Thymus (tissue), 11 donors: ENCODE data around the gene TIAM2. TPM values are rescaled to one million over a fixed set of nuclear protein-coding genes. Genes with fewer than 3 reads are reported as not detected.

Experiments
- DNase-seq, 9 donors: peaks; one replicate each; pipeline ENCODE4 v3.0.0-alpha.2; 2013; ENCODE audit warnings: low spot score in 9 of 9, low read depth in 6 of 9, missing footprints in 1 of 9
- H3K27ac ChIP-seq, 2 donors: one replicate each; pipeline ENCODE4 v1.5.1; 2013; ENCODE audit warnings: control low read depth in 1 of 2, low read depth in 1 of 2, low read length in 1 of 2, mild to moderate bottlenecking in 1 of 2, moderate library complexity in 1 of 2
- H3K27me3 ChIP-seq, 2 donors: one replicate each; pipeline ENCODE4 v1.5.1; 2013; ENCODE audit warnings: low read length in 1 of 2; ENCODE audit not compliant: control insufficient read depth in 2 of 2, insufficient read depth in 1 of 2
- H3K36me3 ChIP-seq, 2 donors: one replicate each; pipeline ENCODE4 v1.5.1; 2013; ENCODE audit warnings: low read length in 1 of 2, mild to moderate bottlenecking in 1 of 2, moderate library complexity in 1 of 2; ENCODE audit not compliant: control insufficient read depth in 2 of 2, insufficient read depth in 2 of 2
- H3K4me1 ChIP-seq, 2 donors: one replicate each; pipeline ENCODE4 v1.5.1; 2013; ENCODE audit warnings: low read length in 2 of 2; ENCODE audit not compliant: control insufficient read depth in 2 of 2, insufficient read depth in 2 of 2
- H3K4me3 ChIP-seq, 2 donors: one replicate each; pipeline ENCODE4 v1.5.1; 2013; ENCODE audit warnings: low read length in 2 of 2, control low read depth in 1 of 2, mild to moderate bottlenecking in 1 of 2
- H3K9me3 ChIP-seq, 2 donors: one replicate each; pipeline ENCODE4 v1.5.1; 2013; ENCODE audit warnings: low read length in 1 of 2, mild to moderate bottlenecking in 1 of 2; ENCODE audit not compliant: control insufficient read depth in 2 of 2, insufficient read depth in 1 of 2
- WGBS: extraction: QIAGEN DNeasy Blood & Tissue Kit; methylation state at CpG from one replicate; pipeline ENCODE4 v1.1.7; 2013; 5-methylcytosine and 5-hydroxymethylcytosine counted together
- polyA plus RNA-seq: library from polyadenylated mRNA; stranded (reverse); fragments of 200-250 nt; gene quantifications from one replicate; pipeline ENCODE4 v1.2.3, GENCODE V29; 2013
- total RNA-seq: library from RNA; stranded (reverse); fragments of 120-200 nt; gene quantifications from one replicate; pipeline ENCODE4 v1.2.4, GENCODE V29; 2013
- donor health status: healthy.

The TIAM2 gene
- total and polyA plus RNA-seq, 2 donors: 5.4 to 7.8 TPM

DNA sequence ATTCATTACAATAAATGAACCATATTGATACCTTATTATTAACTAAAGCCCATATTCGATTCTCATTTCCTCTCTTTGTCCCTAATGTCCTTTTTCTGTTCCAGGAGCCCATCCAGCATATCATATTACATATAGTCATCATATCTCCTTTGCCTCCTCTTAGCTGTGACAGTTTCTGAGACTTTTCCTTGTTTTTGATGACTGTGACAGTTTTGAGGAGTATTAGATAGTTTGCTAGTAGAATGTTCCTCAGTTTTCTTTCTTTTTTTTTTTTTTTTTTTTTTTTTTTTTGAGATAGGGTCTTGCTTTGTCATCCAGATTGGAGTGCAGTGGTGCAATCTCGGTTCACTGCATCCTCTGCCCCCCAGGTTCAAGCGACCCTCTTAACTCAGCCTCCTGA lies 61.6 kb downstream of the TIAM2 start:
- Histone ChIP-seq H3K9me3 (no peaks in the 10 kb centered on the region), H3K4me3 (no peak overlapping the region), H3K27me3 (no peaks in the 10 kb centered on the region), H3K27ac (no peak overlapping the region), H3K36me3 (no peaks in the 10 kb centered on the region), H3K4me1 (no peaks in the 10 kb centered on the region)
- DNase-seq: no peak
- WGBS: 95% methylated on average over 3 of the region's 3 CpGs

GRCh38 chr6:155061381-155061780 lies 66.3 kb downstream of the TIAM2 start:
- H3K36me3 ChIP-seq: no peaks in the 10 kb centered on the region
- H3K4me1 ChIP-seq: no peaks in the 10 kb centered on the region
- no peaks in the 10 kb centered on the region for H3K9me3 ChIP-seq
- H3K27me3 ChIP-seq: no peaks in the 10 kb centered on the region
- H3K27ac ChIP-seq: no peak overlapping the region
- DNase-seq: no peak
- 98% methylated on average over 8 of the region's 8 CpGs for WGBS
- no peak overlapping the region for H3K4me3 ChIP-seq

- H3K27me3 ChIP-seq: no peaks in the 10 kb centered on the region
- WGBS: 95% methylated on average over 1 of the region's 1 CpG
- no peaks in the 10 kb centered on the region for H3K9me3 ChIP-seq
- DNase-seq: no peak
- H3K36me3 ChIP-seq: no peaks in the 10 kb centered on the region
- H3K4me3 ChIP-seq: no peak overlapping the region
- H3K4me1 ChIP-seq: no peaks in the 10 kb centered on the region
- H3K27ac ChIP-seq: no peak overlapping the region
Observed at GRCh38 chr6:155062866-155063341, 67.8 kb downstream of the TIAM2 start.

DNA sequence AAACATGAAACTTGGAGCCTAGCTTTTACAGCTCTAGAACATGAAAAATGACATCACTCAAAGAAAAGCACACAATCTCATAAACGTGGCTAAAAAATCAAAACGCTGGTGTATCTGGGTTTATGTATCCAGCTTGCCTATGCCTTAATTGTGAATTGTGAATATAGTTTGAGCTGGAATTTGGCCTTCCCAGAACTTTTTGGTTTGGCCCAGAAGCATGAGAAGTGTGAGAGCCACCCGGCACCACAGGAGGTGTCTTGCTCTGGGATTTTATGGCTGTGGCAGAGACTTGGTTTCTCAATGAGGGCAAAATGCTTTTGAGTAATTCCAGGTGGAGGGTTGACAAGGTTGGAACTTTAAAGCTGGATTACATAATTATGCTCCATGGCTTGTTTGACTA lies 69.2 kb downstream of the TIAM2 start:
- WGBS: 93% methylated on average over 3 of the region's 3 CpGs
- H3K9me3 ChIP-seq: no peaks in the 10 kb centered on the region
- no peak overlapping the region for H3K27ac ChIP-seq
- H3K27me3 ChIP-seq: no peaks in the 10 kb centered on the region
- no peak for DNase-seq
- H3K4me3 ChIP-seq: no peak overlapping the region
- H3K4me1 ChIP-seq: no peaks in the 10 kb centered on the region
- H3K36me3 ChIP-seq: no peaks in the 10 kb centered on the region

DNA sequence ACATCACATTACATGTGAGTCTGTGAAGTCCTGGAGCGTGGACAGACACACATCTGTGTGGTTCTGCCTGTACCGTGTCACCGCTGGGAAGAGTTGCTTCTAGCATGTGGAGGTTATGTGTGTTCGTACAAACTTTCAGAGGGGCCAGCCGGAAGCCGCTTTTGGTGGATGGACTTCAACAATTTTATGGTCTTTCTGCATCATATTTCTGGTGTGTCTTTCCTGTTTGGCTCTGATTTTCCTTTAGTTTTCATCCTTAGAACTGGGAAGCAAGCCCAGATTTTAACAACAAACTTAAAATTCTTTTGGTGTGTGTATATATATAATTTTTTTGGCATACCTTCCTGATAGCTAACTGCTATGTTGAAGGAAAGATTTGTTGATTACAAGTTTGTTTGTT lies 71.2 kb downstream of the TIAM2 start:
- DNase-seq: no peak

GRCh38 chr6:155066921-155067680 lies 72.0 kb downstream of the TIAM2 start:
- Histone ChIP-seq H3K36me3 (no peaks in the 10 kb centered on the region), H3K4me1 (no peaks in the 10 kb centered on the region), H3K4me3 (no peak overlapping the region), H3K27ac (no peak overlapping the region), H3K9me3 (no peaks in the 10 kb centered on the region), H3K27me3 (no peaks in the 10 kb centered on the region)
- WGBS: 88% methylated on average over 7 of the region's 7 CpGs
- DNase-seq: no peak

More for the DNA sequence above, 71.2 kb downstream of the TIAM2 start:
- WGBS: 94% methylated on average over 6 of the region's 6 CpGs
- no peaks in the 10 kb centered on the region for H3K4me1 ChIP-seq
- no peak overlapping the region for H3K27ac ChIP-seq
- no peaks in the 10 kb centered on the region for H3K27me3 ChIP-seq
- no peaks in the 10 kb centered on the region for H3K9me3 ChIP-seq
- H3K4me3 ChIP-seq: no peak overlapping the region
- H3K36me3 ChIP-seq: no peaks in the 10 kb centered on the region

DNA sequence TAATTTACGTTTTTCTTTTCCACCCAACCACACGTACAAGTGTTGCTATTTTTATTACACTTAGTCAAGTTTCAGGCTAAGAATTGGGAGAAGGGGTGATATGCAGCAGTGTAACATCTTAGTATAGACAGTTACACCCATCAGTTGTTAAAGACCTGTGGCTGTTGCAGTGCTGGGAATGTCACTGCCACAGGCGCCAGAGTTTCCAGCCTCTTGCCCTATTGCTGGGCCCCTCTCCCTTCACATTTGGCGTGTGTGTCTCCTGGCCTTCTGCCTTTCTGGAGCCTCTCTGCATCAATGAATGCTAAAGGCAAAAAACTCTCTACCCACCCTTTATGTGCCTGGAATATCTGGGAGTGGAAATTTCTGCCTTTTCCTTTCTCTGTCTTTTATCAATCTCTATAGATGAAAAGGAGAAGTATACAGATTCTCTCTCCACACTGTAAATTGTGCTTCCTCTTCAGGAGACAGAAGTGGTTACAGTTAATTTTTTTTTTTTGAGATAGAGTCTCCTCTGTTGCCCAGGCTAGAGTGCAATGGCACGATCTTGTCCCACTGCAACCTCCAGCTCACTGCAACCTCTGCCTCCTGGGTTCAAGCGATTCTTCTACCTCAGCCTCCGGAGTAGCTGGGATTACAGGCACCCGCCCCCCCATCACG lies 73.0 kb downstream of the TIAM2 start:
- 76% methylated on average over 9 of the region's 9 CpGs for WGBS
- DNase-seq: no peak

DNA sequence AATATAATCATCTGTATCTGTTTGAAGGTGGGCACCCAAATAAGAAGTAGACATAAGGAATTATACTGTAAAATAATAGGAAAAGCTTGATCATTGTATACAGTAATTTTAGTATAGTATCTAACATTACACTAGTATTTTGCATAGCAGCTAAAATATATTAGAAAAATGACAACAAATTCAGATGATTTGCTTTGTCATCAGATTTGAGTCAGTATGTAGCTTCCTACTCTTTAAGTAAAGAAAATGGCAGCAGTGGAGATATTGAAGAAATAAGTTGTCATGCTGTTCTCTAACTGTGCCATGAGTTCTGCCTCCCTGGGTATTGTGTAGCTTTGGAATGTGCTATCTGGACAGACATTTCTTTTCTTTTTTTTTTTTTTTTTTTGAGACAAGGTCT lies 74.4 kb downstream of the TIAM2 start:
- no peak for DNase-seq
- Histone ChIP-seq H3K4me3 (no peak overlapping the region), H3K4me1 (no peaks in the 10 kb centered on the region), H3K27ac (no peak overlapping the region), H3K36me3 (no peaks in the 10 kb centered on the region), H3K9me3 (no peaks in the 10 kb centered on the region), H3K27me3 (no peaks in the 10 kb centered on the region)

More for the DNA sequence above, 73.0 kb downstream of the TIAM2 start:
- no peak overlapping the region for H3K27ac ChIP-seq
- H3K4me1 ChIP-seq: no peaks in the 10 kb centered on the region
- no peaks in the 10 kb centered on the region for H3K27me3 ChIP-seq
- H3K9me3 ChIP-seq: no peaks in the 10 kb centered on the region
- no peak overlapping the region for H3K4me3 ChIP-seq
- H3K36me3 ChIP-seq: no peaks in the 10 kb centered on the region

- Histone ChIP-seq H3K4me1 (no peaks in the 10 kb centered on the region), H3K36me3 (no peaks in the 10 kb centered on the region), H3K9me3 (no peaks in the 10 kb centered on the region), H3K4me3 (no peak overlapping the region), H3K27ac (no peak overlapping the region), H3K27me3 (no peaks in the 10 kb centered on the region)
- 65% methylated on average over 12 of the region's 12 CpGs for WGBS
- DNase-seq: peak in 2 of 9 donors; percentile 7 to 20
Observed at GRCh38 chr6:155075930-155076695, 81.0 kb downstream of the TIAM2 start.
